RCC 7860 (cell line): ENCODE data around the gene ZNF23.

Experiments
- DNase-seq: peaks from one replicate; pipeline ENCODE4 v3.0.0-alpha.2; 2015; ENCODE audit warnings: low spot score
- FAIRE-seq: peaks from 2 replicates; lab custom pipeline; 2012; peaks lifted over from hg19 to GRCh38; lab: Jason Lieb, UNC

The ZNF23 gene

GRCh38 chr16:71472931-71473330, 10.9 kb upstream of the ZNF23 start:
- FAIRE-seq (no peak), DNase-seq (no peak)

- no peak for FAIRE-seq
- DNase-seq = no peak
Observed at GRCh38 chr16:71472051-71472450, 10.0 kb upstream of the ZNF23 start.

- DNase-seq = no peak
- FAIRE-seq = no peak
Observed at GRCh38 chr16:71467810-71468209, 5.8 kb upstream of the ZNF23 start.

- DNase-seq (no peak), FAIRE-seq (no peak)
Observed at GRCh38 chr16:71464231-71464630, 2.2 kb upstream of the ZNF23 start.

GRCh38 chr16:71460941-71461340, 1.1 kb downstream of the ZNF23 start:
- DNase-seq = no peak
- FAIRE-seq = no peak

- FAIRE-seq (no peak), DNase-seq (no peak)
Observed at GRCh38 chr16:71460236-71460635, 1.8 kb downstream of the ZNF23 start.

GRCh38 chr16:71459510-71459909, 2.5 kb downstream of the ZNF23 start:
- DNase-seq (no peak), FAIRE-seq (no peak)

- no peak for FAIRE-seq
Observed at GRCh38 chr16:71456801-71457200, 5.2 kb downstream of the ZNF23 start.

GRCh38 chr16:71453036-71453435, 9.0 kb downstream of the ZNF23 start:
- DNase-seq (no peak), FAIRE-seq (no peak)

More at GRCh38 chr16:71456801-71457200, 5.2 kb downstream of the ZNF23 start:
- no peak for DNase-seq

GRCh38 chr16:71449020-71449419, 13.0 kb downstream of the ZNF23 start:
- DNase-seq = no peak
- FAIRE-seq = no peak

GRCh38 chr16:71448274-71448866, 13.7 kb downstream of the ZNF23 start:
- DNase-seq = no peak
- FAIRE-seq = no peak

- DNase-seq (no peak), FAIRE-seq (no peak)
Observed at GRCh38 chr16:71443714-71444113, 18.3 kb downstream of the ZNF23 start.

- FAIRE-seq (no peak), DNase-seq (no peak)
Observed at GRCh38 chr16:71442051-71442440, 20.0 kb downstream of the ZNF23 start, which contains the start of gene TLE7. TLE7 (minus strand) TSS chr16:71442054; CDS start chr16:71433324, 8,730 bp downstream.

GRCh38 chr16:71441348-71442050, 20.5 kb downstream of the ZNF23 start:
- FAIRE-seq (no peak), DNase-seq (no peak)

GRCh38 chr16:71440669-71441347, 21.2 kb downstream of the ZNF23 start:
- DNase-seq (no peak), FAIRE-seq (no peak)

GRCh38 chr16:71439523-71439922, 22.5 kb downstream of the ZNF23 start:
- DNase-seq (no peak), FAIRE-seq (no peak)

GRCh38 chr16:71436473-71436872, 25.6 kb downstream of the ZNF23 start:
- DNase-seq = no peak
- FAIRE-seq = no peak

- FAIRE-seq (no peak), DNase-seq (no peak)
Observed at GRCh38 chr16:71432906-71433305, 29.1 kb downstream of the ZNF23 start.

- DNase-seq = no peak
- no peak for FAIRE-seq
Observed at GRCh38 chr16:71431991-71432390, 30.1 kb downstream of the ZNF23 start.

GRCh38 chr16:71431176-71431575, 30.9 kb downstream of the ZNF23 start:
- DNase-seq (no peak), FAIRE-seq (no peak)

- FAIRE-seq (no peak), DNase-seq (no peak)
Observed at GRCh38 chr16:71430744-71431143, 31.3 kb downstream of the ZNF23 start.

- FAIRE-seq = no peak
- DNase-seq = no peak
Observed at GRCh38 chr16:71429581-71429980, 32.5 kb downstream of the ZNF23 start.
